Trophoblast cell (in vitro differentiated cells and primary cell): Measurements from ENCODE around the gene DHX57.

Experiments
- DNase-seq, 2 donors: peaks; one replicate each; pipeline ENCODE4 v3.0.0-alpha.2; 2016
- H2AFZ ChIP-seq: 2 replicates; pipeline ENCODE4 v1.6.1; 2013; ENCODE audit warnings: low read length, moderate library complexity, mild to moderate bottlenecking; ENCODE audit not compliant: insufficient read depth, poor library complexity
- H2AK5ac ChIP-seq: 2 replicates; pipeline ENCODE4 v1.6.1; 2013; ENCODE audit warnings: mild to moderate bottlenecking, low read length
- H2BK120ac ChIP-seq: 2 replicates; pipeline ENCODE4 v1.6.1; 2013; ENCODE audit warnings: low read length, mild to moderate bottlenecking, moderate library complexity; ENCODE audit not compliant: insufficient read depth, poor library complexity
- H2BK12ac ChIP-seq: 2 replicates; pipeline ENCODE4 v1.6.1; 2013; ENCODE audit warnings: mild to moderate bottlenecking, low read length, moderate library complexity
- H2BK5ac ChIP-seq: 2 replicates; pipeline ENCODE4 v1.6.1; 2013; ENCODE audit warnings: low read length, low read depth, moderate library complexity, mild to moderate bottlenecking; ENCODE audit not compliant: poor library complexity
- H3K14ac ChIP-seq: 2 replicates; pipeline ENCODE4 v1.6.1; 2013; ENCODE audit warnings: mild to moderate bottlenecking, low read length
- H3K18ac ChIP-seq: 2 replicates; pipeline ENCODE4 v1.6.1; 2013; ENCODE audit warnings: mild to moderate bottlenecking, low read length
- H3K23ac ChIP-seq: 2 replicates; pipeline ENCODE4 v1.6.1; 2013; ENCODE audit warnings: low read length
- H3K27ac ChIP-seq: 2 replicates; pipeline ENCODE4 v1.5.1; 2013; ENCODE audit warnings: low read depth, mild to moderate bottlenecking, inconsistent platforms, low read length, moderate library complexity
- H3K27me3 ChIP-seq: 2 replicates; pipeline ENCODE4 v1.6.1; 2013; ENCODE audit warnings: inconsistent platforms, mild to moderate bottlenecking, low read length, moderate library complexity; ENCODE audit not compliant: insufficient read depth
- H3K36me3 ChIP-seq, 2 experiments: 1 replicate in 1 of 2; 2 replicates in 1 of 2; pipeline ENCODE4 v1.6.1; 2013; ENCODE audit warnings: low read length in 2 of 2, mild to moderate bottlenecking in 2 of 2, moderate library complexity in 1 of 2; ENCODE audit not compliant: insufficient read depth in 2 of 2, control insufficient read depth in 1 of 2
- H3K4ac ChIP-seq: 2 replicates; pipeline ENCODE4 v1.6.1; 2013; ENCODE audit warnings: low read depth, mild to moderate bottlenecking, low read length, moderate library complexity
- H3K4me1 ChIP-seq, 2 experiments: 1 replicate in 1 of 2; 2 replicates in 1 of 2; pipeline ENCODE4 v1.6.1; 2013; ENCODE audit warnings: low read length in 2 of 2, mild to moderate bottlenecking in 2 of 2, moderate library complexity in 1 of 2; ENCODE audit not compliant: insufficient read depth in 2 of 2, control insufficient read depth in 1 of 2
- H3K4me2 ChIP-seq: 2 replicates; pipeline ENCODE4 v1.6.1; 2013; ENCODE audit warnings: inconsistent platforms, mild to moderate bottlenecking, low read length, moderate library complexity
- H3K4me3 ChIP-seq: 2 replicates; pipeline ENCODE4 v1.5.1; 2013; ENCODE audit warnings: mild to moderate bottlenecking, low read depth, low read length, inconsistent platforms
- H3K79me1 ChIP-seq: one replicate; pipeline ENCODE4 v1.6.1; 2013; ENCODE audit warnings: low read length
- H3K79me2 ChIP-seq: 2 replicates; pipeline ENCODE4 v1.6.1; 2013; ENCODE audit warnings: low read length, mild to moderate bottlenecking; ENCODE audit not compliant: control insufficient read depth, insufficient read depth, poor library complexity
- H3K9ac ChIP-seq: 2 replicates; pipeline ENCODE4 v1.6.1; 2013; ENCODE audit warnings: mild to moderate bottlenecking, low read length
- H3K9me3 ChIP-seq: 2 replicates; pipeline ENCODE4 v1.6.1; 2013; ENCODE audit warnings: low read depth, mild to moderate bottlenecking, control low read depth, inconsistent platforms, low read length; ENCODE audit not compliant: insufficient read depth
- H4K12ac ChIP-seq: 2 replicates; pipeline ENCODE4 v1.6.1; 2013; ENCODE audit warnings: low read depth, mild to moderate bottlenecking, low read length, moderate library complexity
- H4K8ac ChIP-seq: 2 replicates; pipeline ENCODE4 v1.6.1; 2013; ENCODE audit warnings: low read depth, mild to moderate bottlenecking, low read length, moderate library complexity
- H4K91ac ChIP-seq: one replicate; pipeline ENCODE4 v1.6.1; 2013; ENCODE audit warnings: low read depth, mild to moderate bottlenecking, low read length, moderate library complexity
- WGBS: extraction: QIAGEN DNeasy Blood & Tissue Kit; methylation state at CpG from one replicate; pipeline ENCODE4 v1.1.7; 2013; ENCODE audit warnings: missing lambda C conversion rate; ENCODE audit not compliant: insufficient read length, insufficient coverage; ENCODE audit errors: extremely low coverage; 5-methylcytosine and 5-hydroxymethylcytosine counted together

Gene DHX57

DNA sequence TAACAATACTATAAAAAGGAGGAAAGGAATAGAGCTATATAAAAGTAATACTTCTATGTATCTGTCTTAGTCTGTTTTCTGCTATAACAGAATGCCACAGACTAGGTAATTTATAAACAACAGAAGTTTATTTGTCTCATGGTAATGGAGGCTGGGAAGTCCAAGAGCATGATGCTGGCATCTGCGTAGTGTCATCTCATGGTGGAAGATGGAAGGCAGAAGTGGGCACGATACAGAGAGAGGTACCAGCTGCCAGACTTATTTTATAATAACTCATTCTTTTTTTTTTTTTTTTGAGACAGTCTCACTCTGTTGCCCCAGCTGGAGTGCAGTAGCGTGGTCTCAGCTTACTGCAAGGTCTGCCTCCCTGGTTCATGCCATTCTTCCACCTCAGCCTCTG is 4.3 kb downstream of the DHX57 start:
- Histone ChIP-seq H2BK120ac (no peak overlapping the region), H3K79me1 (peaks cover 3% of the 10 kb centered on the region), H2AFZ (no peak overlapping the region), H2BK5ac (no peak overlapping the region), H4K8ac (no peak overlapping the region), H4K91ac (no peak overlapping the region), H3K4me3 (no peak overlapping the region), H2AK5ac (no peak overlapping the region), H4K12ac (no peak overlapping the region), H3K4me1 (no peaks in the 10 kb centered on the region), H3K36me3 (no peaks in the 10 kb centered on the region), H3K27ac (no peak overlapping the region), H3K23ac (no peak overlapping the region), H3K9ac (no peak overlapping the region), H3K9me3 (no peaks in the 10 kb centered on the region), H3K14ac (no peak overlapping the region), H3K4ac (no peak overlapping the region), H3K18ac (no peak overlapping the region), H3K79me2 (peaks cover 3% of the 10 kb centered on the region), H2BK12ac (no peak overlapping the region), H3K27me3 (no peaks in the 10 kb centered on the region), H3K4me2 (no peak overlapping the region)
- no CpG with 5 or more reads among the region's 3 CpGs for WGBS
- no peak for DNase-seq

- H2BK120ac ChIP-seq: no peak overlapping the region
- no peak overlapping the region for H3K27ac ChIP-seq
- no peak overlapping the region for H2BK5ac ChIP-seq
- no peak overlapping the region for H4K8ac ChIP-seq
- H3K79me1 ChIP-seq: no peaks in the 10 kb centered on the region
- H3K18ac ChIP-seq: no peak overlapping the region
- no peak overlapping the region for H3K4ac ChIP-seq
- peaks cover 2% of the 10 kb centered on the region in 2 experiments for H3K36me3 ChIP-seq
- no peaks in the 10 kb centered on the region for H3K27me3 ChIP-seq
- no peak overlapping the region for H4K91ac ChIP-seq
- no peak overlapping the region for H2BK12ac ChIP-seq
- H3K4me1 ChIP-seq: no peaks in the 10 kb centered on the region
- no peak overlapping the region for H2AFZ ChIP-seq
- no peak overlapping the region for H3K4me3 ChIP-seq
- no peak overlapping the region for H3K14ac ChIP-seq
- peak; percentile 65 to 91 for DNase-seq
- no peaks in the 10 kb centered on the region for H3K79me2 ChIP-seq
- WGBS: no CpG with 5 or more reads among the region's 3 CpGs
- H3K9me3 ChIP-seq: no peaks in the 10 kb centered on the region
- no peak overlapping the region for H3K9ac ChIP-seq
- H2AK5ac ChIP-seq: no peak overlapping the region
- H4K12ac ChIP-seq: no peak overlapping the region
- no peak overlapping the region for H3K23ac ChIP-seq
- no peak overlapping the region for H3K4me2 ChIP-seq
Observed at GRCh38 chr2:38866773-38867443, 8.8 kb downstream of the DHX57 start.

GRCh38 chr2:38863061-38863695 is 12.6 kb downstream of the DHX57 start:
- peaks cover 5 to 9% of the 10 kb centered on the region in 2 experiments for H3K36me3 ChIP-seq
- H4K8ac ChIP-seq: no peak overlapping the region
- H3K4ac ChIP-seq: no peak overlapping the region
- H2BK120ac ChIP-seq: no peak overlapping the region
- no peak overlapping the region for H4K12ac ChIP-seq
- H3K4me3 ChIP-seq: no peak overlapping the region
- no peak overlapping the region for H3K14ac ChIP-seq
- DNase-seq: no peak
- H3K27ac ChIP-seq: no peak overlapping the region
- no peak overlapping the region for H4K91ac ChIP-seq
- H3K79me2 ChIP-seq: no peaks in the 10 kb centered on the region
- H3K18ac ChIP-seq: no peak overlapping the region
- no peaks in the 10 kb centered on the region for H3K27me3 ChIP-seq
- no peak overlapping the region for H3K23ac ChIP-seq
- no peak overlapping the region for H2AK5ac ChIP-seq
- WGBS: no CpG with 5 or more reads among the region's 2 CpGs
- no peak overlapping the region for H2BK12ac ChIP-seq
- H3K4me1 ChIP-seq: no peaks in the 10 kb centered on the region
- no peak overlapping the region for H3K9ac ChIP-seq
- no peak overlapping the region for H2AFZ ChIP-seq
- no peaks in the 10 kb centered on the region for H3K79me1 ChIP-seq
- no peak overlapping the region for H2BK5ac ChIP-seq
- H3K4me2 ChIP-seq: no peak overlapping the region
- H3K9me3 ChIP-seq: no peaks in the 10 kb centered on the region

DNA sequence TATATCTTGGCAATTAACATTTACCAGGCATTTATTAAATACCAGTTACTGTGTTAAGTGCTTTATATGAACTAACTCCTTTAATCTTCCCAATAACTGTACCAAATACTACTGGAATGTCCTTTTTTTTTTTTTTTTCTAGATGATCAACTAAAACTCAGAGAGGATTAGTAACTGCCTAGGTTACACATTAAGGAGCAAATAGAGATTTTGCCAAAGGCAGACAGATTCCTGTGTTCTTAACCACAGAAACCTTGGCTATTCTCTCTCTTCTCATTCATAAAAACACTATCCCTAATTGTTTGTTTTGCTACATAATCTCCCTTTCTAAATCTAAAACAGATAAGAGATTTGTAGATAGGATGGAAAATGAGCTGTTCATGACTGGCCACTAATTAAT is 13.3 kb downstream of the DHX57 start:
- Histone ChIP-seq H3K23ac (no peak overlapping the region), H3K14ac (no peak overlapping the region), H3K9me3 (no peaks in the 10 kb centered on the region), H3K4me2 (no peak overlapping the region), H2AFZ (no peak overlapping the region), H3K18ac (no peak overlapping the region), H4K12ac (no peak overlapping the region), H3K27ac (no peak overlapping the region), H3K9ac (no peak overlapping the region), H3K4ac (no peak overlapping the region), H4K8ac (no peak overlapping the region), H2BK12ac (no peak overlapping the region), H3K27me3 (no peaks in the 10 kb centered on the region), H3K79me1 (no peaks in the 10 kb centered on the region), H2BK120ac (no peak overlapping the region), H3K4me3 (no peak overlapping the region), H4K91ac (no peak overlapping the region), H2BK5ac (no peak overlapping the region), H3K4me1 (no peaks in the 10 kb centered on the region), H3K79me2 (no peaks in the 10 kb centered on the region), H2AK5ac (no peak overlapping the region), H3K36me3 (peaks cover 7 to 9% of the 10 kb centered on the region in 2 experiments)
- DNase-seq: no peak
